ENCODE results near the gene SSR2.

SSR2 gene

GRCh38 chr1:155978325-155978972, 42.3 kb downstream of the SSR2 start, which contains the start of gene ARHGEF2 (continued):
- TF ChIP-seq ZBTB44 (tag by site-specific recombination; IDR thresholded peaks at IDR 0.05): no peak
- no peak for TF ChIP-seq PBX3 (CRISPR knock-in tag; IDR thresholded peaks at IDR 0.05)
- peak; percentile 14; the same call in 1 of the 2 replicates for TF ChIP-seq KLF17 (tag by site-specific recombination; IDR thresholded peaks at IDR 0.05)
- no peak for TF ChIP-seq ZNF354C (tag by site-specific recombination; IDR thresholded peaks at IDR 0.05; ENCODE audit: borderline replicate concordance, low read depth)
- TF ChIP-seq ZNF639 (tag by site-specific recombination; IDR thresholded peaks at IDR 0.05): no peak
- TF ChIP-seq ZNF280D (tag by site-specific recombination; IDR thresholded peaks at IDR 0.05): no peak
- peak; percentile 83 for TF ChIP-seq GLIS2 (tag by site-specific recombination; IDR thresholded peaks at IDR 0.05)
- TF ChIP-seq ZNF580 (tag by site-specific recombination; IDR thresholded peaks at IDR 0.05): no peak; the same call in 1 of the 2 replicates
- no peak for TF ChIP-seq ZSCAN23 (tag by site-specific recombination; IDR thresholded peaks at IDR 0.05)
- no peak for TF ChIP-seq ZNF558 (tag by site-specific recombination; IDR thresholded peaks at IDR 0.05)
- peak; percentile 67 for TF ChIP-seq ZBTB17 (tag by site-specific recombination; IDR thresholded peaks at IDR 0.05)
- TF ChIP-seq ZNF362 (tag by site-specific recombination; IDR thresholded peaks at IDR 0.05): no peak
- TF ChIP-seq SETDB1 (IDR thresholded peaks at IDR 0.05; ENCODE audit: insufficient read length, low read length): no peak
- TF ChIP-seq ZNF366 (tag by site-specific recombination; conservative IDR thresholded peaks at IDR 0.05): peak; percentile 77
- TF ChIP-seq ZFHX2 (tag by site-specific recombination; conservative IDR thresholded peaks at IDR 0.05): peak; percentile 80
- no peak for TF ChIP-seq ZNF433 (tag by site-specific recombination; IDR thresholded peaks at IDR 0.05; ENCODE audit: low read depth)
- peak; percentile 35 for TF ChIP-seq ZIC2 (tag by site-specific recombination; IDR thresholded peaks at IDR 0.05)
- no peak for TF ChIP-seq GLI4 (tag by site-specific recombination; IDR thresholded peaks at IDR 0.05)
- no peak for TF ChIP-seq ZNF645 (tag by site-specific recombination; IDR thresholded peaks at IDR 0.05)
- TF ChIP-seq PRDM1 (tag by site-specific recombination; IDR thresholded peaks at IDR 0.05): no peak; the same call in 1 of the 2 replicates
- no peak for TF ChIP-seq ZNF350 (tag by site-specific recombination; IDR thresholded peaks at IDR 0.05)
- no peak for TF ChIP-seq GLI2 (tag by site-specific recombination; IDR thresholded peaks at IDR 0.05; ENCODE audit: borderline replicate concordance, low read depth)
- TF ChIP-seq ZNF514 (tag by site-specific recombination; IDR thresholded peaks at IDR 0.05): no peak
- TF ChIP-seq HOXD13 (CRISPR knock-in tag; IDR thresholded peaks at IDR 0.05; ENCODE audit: borderline replicate concordance): no peak
- TF ChIP-seq ZNF138 (tag by site-specific recombination; IDR thresholded peaks at IDR 0.05; ENCODE audit: borderline replicate concordance): no peak
- no peak for TF ChIP-seq PRDM6 (tag by site-specific recombination; IDR thresholded peaks at IDR 0.05)

Data from HEK293 (cell line).